Skeletal muscle tissue (tissue), 5 donors: ENCODE results near the gene TAF7L. TPM values are rescaled to one million over a fixed set of nuclear protein-coding genes. Genes with fewer than 3 reads are reported as not detected.

Experiments
- H3K27ac ChIP-seq: one replicate; pipeline ENCODE4 v1.7.0; 2013; ENCODE audit warnings: mild to moderate bottlenecking, low read depth, low read length, inconsistent platforms
- H3K27me3 ChIP-seq, 3 donors: one replicate each; pipeline ENCODE4 v1.7.0; 2013; ENCODE audit warnings: low read length in 3 of 3; ENCODE audit not compliant: control insufficient read depth in 3 of 3, insufficient read depth in 3 of 3
- H3K36me3 ChIP-seq, 3 donors: one replicate each; pipeline ENCODE4 v1.7.0; 2013; ENCODE audit warnings: low read length in 3 of 3; ENCODE audit not compliant: control insufficient read depth in 3 of 3, insufficient read depth in 3 of 3
- H3K4me1 ChIP-seq, 3 donors: one replicate each; pipeline ENCODE4 v1.7.0; 2013; ENCODE audit warnings: low read length in 3 of 3, mild to moderate bottlenecking in 3 of 3; ENCODE audit not compliant: control insufficient read depth in 3 of 3, insufficient read depth in 3 of 3
- H3K4me3 ChIP-seq, 3 donors: one replicate each; pipeline ENCODE4 v1.7.0; 2013; ENCODE audit warnings: low read length in 3 of 3
- H3K9ac ChIP-seq, 3 donors: one replicate each; pipeline ENCODE4 v1.7.0; 2013; ENCODE audit warnings: low read length in 3 of 3, mild to moderate bottlenecking in 3 of 3, moderate library complexity in 2 of 3, low read depth in 1 of 3
- H3K9me3 ChIP-seq, 3 donors: one replicate each; pipeline ENCODE4 v1.7.0; 2013; ENCODE audit warnings: low read length in 3 of 3; ENCODE audit not compliant: control insufficient read depth in 3 of 3
- small RNA-seq: library from RNA; depleted of rRNA; stranded (forward); fragments of <200 nt; gene quantifications from one replicate; pipeline ENCODE3, GENCODE V24; 2014
- total RNA-seq: library from RNA; depleted of rRNA; stranded (reverse); fragments of >200 nt; gene quantifications from one replicate; pipeline ENCODE4 v1.2.3, GENCODE V29; 2014
- donor health status: Osteomylitis.

The TAF7L gene
- total RNA-seq, 1 donor from 2014 or later: not detected

DNA sequence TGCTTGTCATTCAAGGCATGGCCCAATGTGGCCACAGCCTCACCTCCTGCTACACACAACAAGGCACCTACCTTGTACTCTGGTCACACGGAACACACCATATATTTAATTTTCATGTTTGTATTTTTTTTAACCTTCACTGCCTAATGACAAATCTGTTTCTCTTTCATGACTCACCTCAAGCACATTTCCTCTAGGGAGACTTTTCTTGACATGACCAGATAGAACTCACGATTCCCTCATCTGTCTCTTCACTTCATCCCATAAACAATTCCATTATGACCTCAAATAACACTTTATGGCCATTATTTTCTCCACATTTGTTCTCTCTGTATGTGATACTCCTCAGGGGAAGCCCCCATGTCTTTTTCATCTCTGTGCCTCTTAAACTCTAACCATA is 60.5 kb downstream of the TAF7L start:
- Histone ChIP-seq H3K27me3 (peaks cover 0 to 4% (median 0%) of the 10 kb centered on the region in 3 donors), H3K4me1 (no peaks in the 10 kb centered on the region), H3K9me3 (no peaks in the 10 kb centered on the region), H3K4me3 (no peak overlapping the region), H3K36me3 (no peaks in the 10 kb centered on the region), H3K9ac (no peak overlapping the region), H3K27ac (no peak overlapping the region)

DNA sequence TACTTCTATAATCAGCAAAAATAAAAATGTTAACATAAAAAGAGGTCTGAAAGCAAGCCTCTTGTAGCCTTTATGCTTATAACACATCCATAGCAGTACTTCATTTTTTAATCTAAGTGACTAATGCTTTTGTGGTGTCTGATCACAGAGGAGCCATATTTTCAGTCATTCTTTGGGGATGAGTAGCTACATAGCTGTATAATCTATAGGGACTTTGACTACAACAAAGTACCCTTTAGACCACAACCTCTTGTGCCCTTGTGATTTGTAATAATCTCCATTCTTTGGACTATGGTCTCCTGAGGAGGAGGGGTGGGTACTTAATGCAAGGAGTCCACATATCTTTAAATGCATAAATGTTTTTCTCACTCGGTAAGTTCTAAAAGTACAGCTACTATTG is 62.0 kb downstream of the TAF7L start:
- H3K4me1 ChIP-seq: no peaks in the 10 kb centered on the region
- H3K4me3 ChIP-seq: no peak overlapping the region
- H3K9ac ChIP-seq: no peak overlapping the region
- H3K27ac ChIP-seq: no peak overlapping the region
- no peaks in the 10 kb centered on the region for H3K36me3 ChIP-seq
- peaks cover 0 to 4% (median 0%) of the 10 kb centered on the region in 3 donors for H3K27me3 ChIP-seq
- H3K9me3 ChIP-seq: no peaks in the 10 kb centered on the region

DNA sequence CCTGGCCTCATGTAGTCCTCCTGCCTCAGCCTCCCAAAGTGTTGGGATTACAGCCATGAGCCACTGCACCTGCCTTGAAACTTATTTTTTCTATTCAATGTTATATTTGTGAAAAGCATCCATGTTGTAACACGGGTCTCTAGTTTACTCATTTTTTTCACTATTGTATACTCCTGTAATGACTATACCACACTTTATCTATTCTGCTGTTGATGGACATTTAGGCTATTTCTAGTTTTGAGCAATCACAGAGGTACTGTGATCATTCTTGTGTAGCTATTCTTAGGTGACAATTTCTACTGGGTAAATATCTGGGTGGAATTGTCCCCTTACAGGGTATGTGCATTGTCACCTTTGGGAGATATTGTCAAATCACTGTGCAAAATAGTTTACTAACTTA is 67.9 kb downstream of the TAF7L start:
- Histone ChIP-seq H3K27ac (no peak overlapping the region), H3K9me3 (no peaks in the 10 kb centered on the region), H3K4me1 (no peaks in the 10 kb centered on the region), H3K27me3 (no peaks in the 10 kb centered on the region), H3K9ac (no peak overlapping the region), H3K4me3 (no peak overlapping the region), H3K36me3 (no peaks in the 10 kb centered on the region)

DNA sequence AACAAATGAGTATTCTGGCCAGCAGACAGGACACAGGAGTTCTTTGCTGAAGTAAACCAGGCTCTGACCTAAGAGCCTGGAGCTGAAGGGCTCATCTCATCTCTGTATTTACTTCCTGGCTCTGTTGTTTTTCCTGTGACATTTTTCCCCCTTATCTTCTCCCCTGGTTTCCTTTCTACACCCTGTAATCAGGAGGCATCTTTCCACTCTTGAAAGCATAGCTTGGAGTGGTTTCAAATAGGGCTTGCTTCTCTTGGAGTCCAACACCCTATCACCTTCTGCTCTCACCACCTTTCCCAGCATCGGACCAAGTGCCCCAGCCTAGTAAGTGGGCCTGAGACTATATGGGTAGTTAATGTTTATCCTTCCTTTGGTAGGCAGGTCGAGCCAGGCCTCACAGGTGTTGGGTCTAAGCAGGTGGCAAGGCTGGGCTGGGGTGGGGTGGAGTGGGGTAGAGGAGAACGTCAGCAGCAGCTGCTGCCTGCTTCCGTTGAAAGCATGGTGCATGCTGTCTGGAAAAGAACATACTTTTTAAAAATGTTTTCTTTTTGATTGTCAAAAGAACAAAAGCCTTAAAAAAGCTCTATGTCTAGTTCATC is 70.4 kb downstream of the TAF7L start:
- H3K36me3 ChIP-seq: no peaks in the 10 kb centered on the region
- H3K4me3 ChIP-seq: no peak overlapping the region
- no peak overlapping the region for H3K27ac ChIP-seq
- H3K9ac ChIP-seq: no peak overlapping the region
- H3K4me1 ChIP-seq: no peaks in the 10 kb centered on the region
- no peaks in the 10 kb centered on the region for H3K9me3 ChIP-seq
- H3K27me3 ChIP-seq: peaks cover 0 to 2% (median 0%) of the 10 kb centered on the region in 3 donors

DNA sequence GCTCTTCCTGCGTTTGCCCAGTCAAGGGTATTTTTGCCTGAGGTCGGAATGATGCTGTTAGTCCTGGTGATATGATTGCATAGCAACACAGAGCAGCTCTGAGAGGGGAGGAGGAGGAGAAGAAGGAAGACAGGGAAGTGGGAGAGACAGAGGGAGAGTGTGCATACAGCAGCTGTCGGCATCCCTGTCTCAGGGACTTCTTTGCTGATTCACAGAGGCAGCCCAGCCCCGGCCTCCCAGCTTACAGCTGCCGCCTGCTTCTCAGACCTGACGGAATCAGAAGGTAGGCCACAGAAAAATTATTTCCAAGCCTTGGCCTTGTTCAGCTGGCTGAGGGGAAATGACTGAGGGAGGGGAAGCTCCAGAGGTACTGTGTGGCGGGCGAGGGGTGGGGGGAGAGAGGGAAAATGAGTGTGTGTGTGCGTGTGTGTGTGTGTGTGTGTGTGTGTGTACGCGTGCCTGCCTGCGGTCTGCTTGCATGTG is 71.2 kb downstream of the TAF7L start:
- H3K4me3 ChIP-seq: no peak overlapping the region

DNA sequence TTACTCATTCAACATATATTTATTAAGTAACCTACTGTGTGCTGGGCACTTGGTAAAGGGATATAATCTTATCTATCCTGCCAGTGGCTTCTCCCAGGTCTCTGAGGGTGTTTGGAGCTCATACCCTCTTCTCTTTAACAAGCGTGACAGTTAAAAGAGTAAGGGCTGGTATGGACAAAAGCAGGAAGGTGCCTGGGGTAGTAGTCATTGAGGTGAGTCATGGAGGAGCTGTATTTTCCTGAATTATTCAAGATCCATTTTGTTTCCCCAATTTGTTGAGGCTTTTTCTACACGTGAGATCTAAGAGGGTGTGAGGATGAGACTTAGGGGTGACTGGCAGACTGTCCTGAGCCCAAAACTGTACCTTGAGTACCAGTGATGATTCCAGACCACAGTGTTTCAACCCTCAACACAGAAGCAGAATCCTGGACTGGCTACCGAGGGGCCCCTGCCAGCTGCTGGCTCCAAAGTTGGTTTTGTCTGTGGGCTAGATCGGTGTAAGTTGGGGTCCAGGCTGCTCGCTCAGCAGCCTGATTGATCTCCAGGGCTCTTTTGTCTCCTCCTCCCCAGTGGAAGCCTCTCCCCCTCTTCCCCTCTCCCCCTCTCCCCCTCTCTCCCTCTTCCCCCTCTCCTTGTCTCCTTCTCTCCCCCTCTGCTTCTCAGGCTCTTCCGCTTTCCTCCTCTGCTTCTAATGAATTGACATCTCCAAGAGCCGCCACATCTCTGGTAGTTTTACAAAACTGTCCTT is 71.8 kb downstream of the TAF7L start, which contains the start of gene DRP2:
Gene DRP2 (plus strand): TSS at position 671 of the 748 bp plus-strand sequence. CDS start 11,862 bp downstream, outside the sequence.
- no peaks in the 10 kb centered on the region for H3K9me3 ChIP-seq
- H3K4me3 ChIP-seq: no peak within 1 kb of the TSS
- no peaks in the 10 kb centered on the region for H3K36me3 ChIP-seq
- H3K9ac ChIP-seq: no peak within 1 kb of the TSS
- H3K27ac ChIP-seq: no peak within 1 kb of the TSS
- peaks cover 0 to 2% (median 0%) of the 10 kb centered on the region in 3 donors for H3K27me3 ChIP-seq
- H3K4me1 ChIP-seq: no peaks in the 10 kb centered on the region

More for the DNA sequence above, 71.2 kb downstream of the TAF7L start:
- H3K36me3 ChIP-seq: no peaks in the 10 kb centered on the region
- H3K4me1 ChIP-seq: no peaks in the 10 kb centered on the region
- no peaks in the 10 kb centered on the region for H3K9me3 ChIP-seq
- no peak overlapping the region for H3K9ac ChIP-seq
- H3K27ac ChIP-seq: no peak overlapping the region
- H3K27me3 ChIP-seq: peaks cover 0 to 2% (median 0%) of the 10 kb centered on the region in 3 donors

Small RNAs within 50 kb of the gene (small RNA-seq; reads per million reads assigned to genes)
- not detected for gene RNU6-934P

Other genes starting within 250 kb of the TAF7L start
- gene TRMT2B, start 239.2 kb downstream of the TAF7L start, total RNA-seq: 13.0 TPM
- 1.6 TPM for gene TMEM35A, start 212.5 kb downstream of the TAF7L start, total RNA-seq
- 8.4 TPM for gene CENPI, start 193.1 kb downstream of the TAF7L start, total RNA-seq
- gene DRP2, start 71.5 kb downstream of the TAF7L start, total RNA-seq: 1.0 TPM
- gene TIMM8A, start 57.4 kb upstream of the TAF7L start, total RNA-seq: 3.1 TPM
- 2.1 TPM for gene BTK, start 94.9 kb upstream of the TAF7L start, total RNA-seq
- gene RPL36A, start 99.7 kb upstream of the TAF7L start, total RNA-seq: 349 TPM
- 16.2 TPM for gene GLA, start 116.6 kb upstream of the TAF7L start, total RNA-seq
- gene HNRNPH2, start 116.9 kb upstream of the TAF7L start, total RNA-seq: 53.2 TPM
- 17.2 TPM for gene ARMCX4, start 194.1 kb upstream of the TAF7L start, total RNA-seq